VCaP (cell line): ENCODE data around the gene SLC38A6.
A peak's percentile ranks its signal among the peaks of the same experiment; 100 is the strongest.

Experiments
- H3K27ac ChIP-seq: fragments of 450-650 bp; 2 replicates; pipeline ENCODE4 v1.5.1; 2017
- CTCF ChIP-seq: fragments of 450-650 bp; conservative IDR thresholded peaks from 2 replicates; pipeline ENCODE4 v1.5.1; 2017; ENCODE audit warnings: mild to moderate bottlenecking, moderate library complexity

The SLC38A6 gene

GRCh38 chr14:61003571-61003970 is 22.5 kb downstream of the SLC38A6 start:
- TF ChIP-seq CTCF = no peak

GRCh38 chr14:61019537-61019936 is 38.5 kb downstream of the SLC38A6 start:
- no peak for TF ChIP-seq CTCF
- H3K27ac ChIP-seq = no peak overlapping the region

More at GRCh38 chr14:61003571-61003970, 22.5 kb downstream of the SLC38A6 start:
- H3K27ac ChIP-seq = no peak overlapping the region

- peak overlapping the region; percentile 38; the same call in 1 of the 2 replicates for H3K27ac ChIP-seq
- peak; percentile 89 for TF ChIP-seq CTCF
These were observed 44.5 kb downstream of the SLC38A6 start for GRCh38 chr14:61025251-61026223.

GRCh38 chr14:61026526-61026925 is 45.5 kb downstream of the SLC38A6 start:
- no peak for TF ChIP-seq CTCF
- H3K27ac ChIP-seq = no peak overlapping the region

- no peak for TF ChIP-seq CTCF
- H3K27ac ChIP-seq = no peak overlapping the region
These were observed 50.0 kb downstream of the SLC38A6 start for GRCh38 chr14:61031026-61031425.

GRCh38 chr14:61033054-61033453 is 52.0 kb downstream of the SLC38A6 start:
- H3K27ac ChIP-seq = no peak overlapping the region
- TF ChIP-seq CTCF = no peak

- H3K27ac ChIP-seq = no peak overlapping the region
- no peak for TF ChIP-seq CTCF
These were observed 52.8 kb downstream of the SLC38A6 start for GRCh38 chr14:61033855-61034254.
